K562 (cell line): Measurements from ENCODE around the gene STAT4. TPM values are rescaled to one million over a fixed set of nuclear protein-coding genes. Genes with fewer than 3 reads are reported as not detected.

Experiments used
- CUX1 ChIP-seq: fragments of 200-800 bp; sonication (Bioruptor generic); IDR thresholded peaks from 2 replicates; pipeline ENCODE4 v1.6.1; 2016; ENCODE audit warnings: missing genetic modification characterization, missing compliant biosample characterization
- HOMEZ ChIP-seq: fragments of 250-450 bp; sonication (Bioruptor Pico); IDR thresholded peaks from 2 replicates; pipeline ENCODE4 v1.4.0; 2020; ENCODE audit warnings: mild to moderate bottlenecking, moderate library complexity
- KDM1A ChIP-seq, 2 experiments: fragments of 450-650 bp; IDR thresholded peaks; 2 replicates each; pipeline ENCODE4 v1.6.1; 2016; ENCODE audit warnings: mild to moderate bottlenecking in 2 of 2
- MAFF ChIP-seq: IDR thresholded peaks from 2 replicates; pipeline ENCODE4 v1.6.1; 2012; ENCODE audit warnings: low read length, improper control_type of control experiment
- MGA ChIP-seq: fragments of 450-650 bp; IDR thresholded peaks from 2 replicates; pipeline ENCODE4 v1.6.1; 2016; ENCODE audit warnings: mild to moderate bottlenecking, moderate library complexity
- SIN3A ChIP-seq, 2 experiments: fragments of 150-350 bp in 1 of 2; IDR thresholded peaks; 2 replicates each; pipeline ENCODE4 v1.6.1; 2011 to 2016; ENCODE audit warnings: borderline replicate concordance in 2 of 2, low read depth in 2 of 2, low read length in 2 of 2, mild to moderate bottlenecking in 2 of 2, moderate library complexity in 2 of 2; ENCODE audit not compliant: control insufficient read depth in 1 of 2
- polyA plus RNA-seq, 8 experiments: library from polyadenylated mRNA; depleted of rRNA in 4 of 8; stranded (reverse) in 5 of 8; unstranded in 3 of 8; fragments of >200 nt; fragmentation: Nextera tagmentation in 2 of 8; fragmentation: Illumina TruSeq in 1 of 8; extraction: Ambion mirVana in 2 of 8; extraction: Trizol in 1 of 8; gene quantifications; 2 replicates each; pipeline versions ENCODE4 v1.2.1 to v1.2.3, GENCODE V29; 2011 to 2014; ENCODE audit warnings: inconsistent platforms in 1 of 8, missing spikeins in 1 of 8
- total RNA-seq, 7 experiments: library from RNA; depleted of rRNA in 6 of 7; stranded (reverse); fragments of >200 nt in 6 of 7; fragmentation: Illumina TruSeq in 2 of 7; extraction: Trizol in 2 of 7; gene quantifications; 2 replicates each; pipeline versions ENCODE4 v1.2.1 to v1.2.3, GENCODE V29; 2011 to 2021; ENCODE audit warnings: low replicate concordance in 1 of 7

Gene STAT4
- total and polyA plus RNA-seq, 9 of the 15 experiments (the other 6 are each of a cell fraction or from before 2014, with no cell fraction given): 0.01 to 0.06 (median 0.03) TPM; not detected in 6

- no peak for TF ChIP-seq MGA
- TF ChIP-seq MAFF: no peak
- TF ChIP-seq KDM1A (IDR thresholded peaks at IDR 0.05): no peak
- TF ChIP-seq SIN3A (IDR thresholded peaks at IDR 0.05; ENCODE audit: borderline replicate concordance in 2 of 2, control insufficient read depth in 1 of 2, low read depth in 2 of 2, low read length in 2 of 2): no peak
- TF ChIP-seq CUX1 (CRISPR knock-in tag): no peak
- TF ChIP-seq HOMEZ (CRISPR knock-in tag): no peak
Measured at GRCh38 chr2:191029280-191029950, 121.4 kb downstream of the STAT4 start (continued).
